ENCODE measurements around the gene CPVL.
A peak's percentile ranks its signal among the peaks of the same experiment; 100 is the strongest.

DNA sequence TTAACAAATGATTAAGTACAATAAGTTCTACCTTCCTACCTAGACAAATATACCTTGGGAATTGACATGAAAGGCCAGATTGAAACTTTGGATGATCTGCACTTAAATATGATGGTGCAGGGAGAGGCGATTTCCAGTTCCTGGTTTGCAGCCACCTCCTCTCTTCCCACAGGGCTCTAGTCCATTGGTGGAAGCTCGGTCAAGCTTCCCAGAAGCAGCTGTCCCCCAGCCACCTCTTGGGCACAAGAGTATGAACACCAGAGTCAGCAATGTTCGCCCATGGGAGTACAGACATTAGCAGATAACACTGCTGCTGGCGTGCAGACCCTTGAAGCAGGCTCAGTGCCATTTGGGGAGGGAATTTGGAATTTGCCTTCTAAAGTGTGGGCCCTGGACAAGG, 1.5 kb upstream of the CPVL start:
- TF ChIP-seq POLR2AphosphoS5 (IDR thresholded peaks at IDR 0.05) (peak in 1 of 3 donors; percentile 31), POLR2A (IDR thresholded peaks at IDR 0.05) (no peak)
- TF ChIP-seq, protein P1, sequence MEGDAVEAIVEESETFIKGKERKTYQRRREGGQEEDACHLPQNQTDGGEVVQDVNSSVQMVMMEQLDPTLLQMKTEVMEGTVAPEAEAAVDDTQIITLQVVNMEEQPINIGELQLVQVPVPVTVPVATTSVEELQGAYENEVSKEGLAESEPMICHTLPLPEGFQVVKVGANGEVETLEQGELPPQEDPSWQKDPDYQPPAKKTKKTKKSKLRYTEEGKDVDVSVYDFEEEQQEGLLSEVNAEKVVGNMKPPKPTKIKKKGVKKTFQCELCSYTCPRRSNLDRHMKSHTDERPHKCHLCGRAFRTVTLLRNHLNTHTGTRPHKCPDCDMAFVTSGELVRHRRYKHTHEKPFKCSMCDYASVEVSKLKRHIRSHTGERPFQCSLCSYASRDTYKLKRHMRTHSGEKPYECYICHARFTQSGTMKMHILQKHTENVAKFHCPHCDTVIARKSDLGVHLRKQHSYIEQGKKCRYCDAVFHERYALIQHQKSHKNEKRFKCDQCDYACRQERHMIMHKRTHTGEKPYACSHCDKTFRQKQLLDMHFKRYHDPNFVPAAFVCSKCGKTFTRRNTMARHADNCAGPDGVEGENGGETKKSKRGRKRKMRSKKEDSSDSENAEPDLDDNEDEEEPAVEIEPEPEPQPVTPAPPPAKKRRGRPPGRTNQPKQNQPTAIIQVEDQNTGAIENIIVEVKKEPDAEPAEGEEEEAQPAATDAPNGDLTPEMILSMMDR (IDR thresholded peaks at IDR 0.05 in 8 of 11, conservative IDR thresholded peaks at IDR 0.05 in 3 of 11): no peak
